CD8-positive, alpha-beta memory T cell (primary cell): ENCODE data around the gene BZW1. TPM values are rescaled to one million over a fixed set of nuclear protein-coding genes. Genes with fewer than 3 reads are reported as not detected.

Experiments used
- CTCF ChIA-PET: fragments of 350-600 bp; sonication (Branson Sonifier 250); formaldehyde crosslinking; loops from one replicate; lab custom pipeline; 2021; ENCODE audit warnings: antibody characterized with exemption; lab: Charles Lee
- POLR2A ChIA-PET: fragments of 350-600 bp; sonication (Branson Sonifier 250); formaldehyde crosslinking; loops from one replicate; lab custom pipeline; 2021; ENCODE audit warnings: antibody characterized with exemption; lab: Charles Lee
- DNase-seq, 5 donors: peaks; one replicate each; pipeline versions ENCODE4 v3.0.0 to v3.0.0-alpha.2; 2020 to 2022; ENCODE audit warnings: mixed read lengths in 1 of 5
- H3K27ac ChIP-seq: one replicate; pipeline ENCODE4 v1.7.0; 2013; ENCODE audit warnings: low read depth, mild to moderate bottlenecking, low read length, moderate library complexity
- H3K27me3 ChIP-seq: 2 replicates; pipeline ENCODE4 v1.7.0; 2013; ENCODE audit warnings: low read length, mild to moderate bottlenecking; ENCODE audit not compliant: insufficient read depth, poor library complexity, severe bottlenecking
- H3K36me3 ChIP-seq: 2 replicates; pipeline ENCODE4 v1.7.0; 2013; ENCODE audit warnings: mild to moderate bottlenecking, low read length, moderate library complexity; ENCODE audit not compliant: insufficient read depth
- H3K4me1 ChIP-seq: 2 replicates; pipeline ENCODE4 v1.7.0; 2013; ENCODE audit warnings: mild to moderate bottlenecking, low read length, moderate library complexity; ENCODE audit not compliant: insufficient read depth
- H3K4me3 ChIP-seq: 2 replicates; pipeline ENCODE4 v1.7.0; 2013; ENCODE audit warnings: mild to moderate bottlenecking, low read length
- H3K9me3 ChIP-seq: 2 replicates; pipeline ENCODE4 v1.7.0; 2013; ENCODE audit warnings: mild to moderate bottlenecking, low read length
- H3K27ac Mint-ChIP-seq, 8 donors: one replicate each; pipeline ENCODE4 v1.8.0; 2020 to 2021; ENCODE audit warnings: mixed read lengths in 8 of 8, mild to moderate bottlenecking in 6 of 8, inconsistent platforms in 3 of 8, moderate library complexity in 3 of 8
- H3K27me3 Mint-ChIP-seq, 2 donors: one replicate each; pipeline ENCODE4 v1.8.0; 2020 to 2021; ENCODE audit warnings: mixed read lengths in 2 of 2, mild to moderate bottlenecking in 1 of 2, moderate library complexity in 1 of 2
- H3K36me3 Mint-ChIP-seq, 3 donors: one replicate each; pipeline ENCODE4 v1.8.0; 2020 to 2021; ENCODE audit warnings: mixed read lengths in 3 of 3, inconsistent platforms in 1 of 3, mild to moderate bottlenecking in 1 of 3
- H3K4me1 Mint-ChIP-seq, 3 donors: one replicate each; pipeline ENCODE4 v1.8.0; 2020 to 2021; ENCODE audit warnings: mixed read lengths in 3 of 3, inconsistent platforms in 1 of 3, mild to moderate bottlenecking in 1 of 3
- H3K4me3 Mint-ChIP-seq, 7 donors: one replicate each; pipeline ENCODE4 v1.8.0; 2020 to 2021; ENCODE audit warnings: mixed read lengths in 7 of 7, mild to moderate bottlenecking in 6 of 7, moderate library complexity in 4 of 7, inconsistent platforms in 2 of 7
- H3K9me3 Mint-ChIP-seq, 5 donors: one replicate each; pipeline ENCODE4 v1.8.0; 2020 to 2022; ENCODE audit warnings: mixed read lengths in 5 of 5, mild to moderate bottlenecking in 3 of 5, moderate library complexity in 2 of 5, inconsistent platforms in 1 of 5
- polyA plus RNA-seq: library from polyadenylated mRNA; unstranded; fragments of 300-500 nt; fragmentation: Illumina TruSeq; gene quantifications from one replicate; pipeline ENCODE4 v1.2.3, GENCODE V29; 2021
- total RNA-seq, 2 experiments: library from RNA; stranded (reverse); gene quantifications; one replicate each; pipeline ENCODE4 v1.2.3, GENCODE V29; 2021

Gene BZW1
- total and polyA plus RNA-seq, 3 experiments from 2014 or later = 252 to 533 (median 495) TPM

- Mint-ChIP-seq H3K4me1 (no peaks in the 10 kb centered on the region), H3K27ac (no peak overlapping the region), H3K9me3 (no peaks in the 10 kb centered on the region), H3K27me3 (peaks cover 5 to 14% of the 10 kb centered on the region in 2 donors), H3K36me3 (no peaks in the 10 kb centered on the region), H3K4me3 (no peak overlapping the region)
- ChIA-PET POLR2A (no interaction called here), CTCF (no interaction called here)
- H3K27me3 ChIP-seq = no peaks in the 10 kb centered on the region
- H3K36me3 ChIP-seq = no peaks in the 10 kb centered on the region
- H3K27ac ChIP-seq = no peak overlapping the region
- H3K4me3 ChIP-seq = no peak overlapping the region
- no peak for DNase-seq
- H3K4me1 ChIP-seq = no peaks in the 10 kb centered on the region
- H3K9me3 ChIP-seq = no peaks in the 10 kb centered on the region
Measured at GRCh38 chr2:200784215-200784614, 27.5 kb upstream of the BZW1 start.

GRCh38 chr2:200786423-200786822 is 25.3 kb upstream of the BZW1 start:
- Mint-ChIP-seq H3K4me3 (no peak overlapping the region), H3K27me3 (peaks cover 5 to 27% of the 10 kb centered on the region in 2 donors), H3K27ac (no peak overlapping the region), H3K4me1 (no peaks in the 10 kb centered on the region), H3K36me3 (peaks cover 0 to 2% (median 0%) of the 10 kb centered on the region in 3 donors), H3K9me3 (no peaks in the 10 kb centered on the region)
- H3K4me3 ChIP-seq = no peak overlapping the region
- no peak for DNase-seq
- no peaks in the 10 kb centered on the region for H3K4me1 ChIP-seq
- no peaks in the 10 kb centered on the region for H3K27me3 ChIP-seq
- H3K27ac ChIP-seq = no peak overlapping the region
- CTCF ChIA-PET = no interaction called here
- H3K36me3 ChIP-seq = no peaks in the 10 kb centered on the region
- POLR2A ChIA-PET = no interaction called here
- H3K9me3 ChIP-seq = no peaks in the 10 kb centered on the region

GRCh38 chr2:200786826-200787225 is 24.9 kb upstream of the BZW1 start:
- no peak overlapping the region for H3K4me3 Mint-ChIP-seq
- CTCF ChIA-PET = no interaction called here

GRCh38 chr2:200787351-200788120 is 24.2 kb upstream of the BZW1 start:
- Histone ChIP-seq H3K36me3 (no peaks in the 10 kb centered on the region), H3K4me3 (no peak overlapping the region), H3K9me3 (no peaks in the 10 kb centered on the region), H3K27ac (no peak overlapping the region), H3K4me1 (no peaks in the 10 kb centered on the region), H3K27me3 (no peaks in the 10 kb centered on the region)
- Mint-ChIP-seq H3K27ac (peak overlapping the region in 1 of 8 donors; percentile 43), H3K9me3 (no peaks in the 10 kb centered on the region), H3K36me3 (peaks cover 0 to 2% (median 0%) of the 10 kb centered on the region in 3 donors), H3K27me3 (peaks cover 5 to 27% of the 10 kb centered on the region in 2 donors), H3K4me3 (no peak overlapping the region), H3K4me1 (no peaks in the 10 kb centered on the region)
- no peak for DNase-seq
- POLR2A ChIA-PET = no interaction called here
- CTCF ChIA-PET = no interaction called here

More at GRCh38 chr2:200786826-200787225, 24.9 kb upstream of the BZW1 start:
- Mint-ChIP-seq H3K4me1 (no peaks in the 10 kb centered on the region), H3K27ac (no peak overlapping the region), H3K36me3 (peaks cover 0 to 2% (median 0%) of the 10 kb centered on the region in 3 donors), H3K9me3 (no peaks in the 10 kb centered on the region), H3K27me3 (peaks cover 5 to 27% of the 10 kb centered on the region in 2 donors)
- Histone ChIP-seq H3K27ac (no peak overlapping the region), H3K4me1 (no peaks in the 10 kb centered on the region), H3K27me3 (no peaks in the 10 kb centered on the region), H3K36me3 (no peaks in the 10 kb centered on the region), H3K4me3 (no peak overlapping the region), H3K9me3 (no peaks in the 10 kb centered on the region)
- POLR2A ChIA-PET = no interaction called here
- no peak for DNase-seq

- no peak overlapping the region for H3K27ac ChIP-seq
- ChIA-PET CTCF (no interaction called here), POLR2A (no interaction called here)
- peaks cover 5 to 31% of the 10 kb centered on the region in 2 donors for H3K27me3 Mint-ChIP-seq
- no peak overlapping the region for H3K4me3 ChIP-seq
- no peak overlapping the region for H3K4me3 Mint-ChIP-seq
- no peaks in the 10 kb centered on the region for H3K4me1 ChIP-seq
- H3K9me3 ChIP-seq = no peaks in the 10 kb centered on the region
- H3K27ac Mint-ChIP-seq = no peak overlapping the region
- H3K9me3 Mint-ChIP-seq = no peaks in the 10 kb centered on the region
- H3K36me3 Mint-ChIP-seq = peaks cover 0 to 2% (median 0%) of the 10 kb centered on the region in 3 donors
- H3K4me1 Mint-ChIP-seq = no peaks in the 10 kb centered on the region
- H3K27me3 ChIP-seq = no peaks in the 10 kb centered on the region
- DNase-seq = no peak
- no peaks in the 10 kb centered on the region for H3K36me3 ChIP-seq
Measured at GRCh38 chr2:200788121-200788718, 23.5 kb upstream of the BZW1 start.

- H3K9me3 ChIP-seq = no peaks in the 10 kb centered on the region
- ChIA-PET POLR2A (interaction anchor here (0.7 kb wide), 1 partner anchor 22 kb away, joined by 5 read pairs; no protein-coding TSS in a partner anchor), CTCF (no interaction called here)
Measured at GRCh38 chr2:200790185-200790584, 21.5 kb upstream of the BZW1 start.

GRCh38 chr2:200791905-200792304 is 19.8 kb upstream of the BZW1 start:
- no peak overlapping the region for H3K27ac Mint-ChIP-seq
- Histone ChIP-seq H3K4me3 (no peak overlapping the region), H3K36me3 (no peaks in the 10 kb centered on the region), H3K27ac (no peak overlapping the region), H3K4me1 (no peaks in the 10 kb centered on the region), H3K27me3 (no peaks in the 10 kb centered on the region), H3K9me3 (no peaks in the 10 kb centered on the region)
- peaks cover 4 to 31% of the 10 kb centered on the region in 2 donors for H3K27me3 Mint-ChIP-seq
- no peak for DNase-seq
- no peaks in the 10 kb centered on the region for H3K9me3 Mint-ChIP-seq
- H3K36me3 Mint-ChIP-seq = peaks cover 0 to 2% (median 0%) of the 10 kb centered on the region in 3 donors
- CTCF ChIA-PET = no interaction called here
- POLR2A ChIA-PET = no interaction called here
- no peak overlapping the region for H3K4me3 Mint-ChIP-seq
- H3K4me1 Mint-ChIP-seq = no peaks in the 10 kb centered on the region

More at GRCh38 chr2:200790185-200790584, 21.5 kb upstream of the BZW1 start:
- no peaks in the 10 kb centered on the region for H3K4me1 ChIP-seq
- H3K27ac ChIP-seq = no peak overlapping the region
- H3K9me3 Mint-ChIP-seq = no peaks in the 10 kb centered on the region
- H3K27me3 ChIP-seq = no peaks in the 10 kb centered on the region
- H3K36me3 Mint-ChIP-seq = peaks cover 0 to 2% (median 0%) of the 10 kb centered on the region in 3 donors
- H3K27me3 Mint-ChIP-seq = peaks cover 2 to 31% of the 10 kb centered on the region in 2 donors
- no peak overlapping the region for H3K27ac Mint-ChIP-seq
- H3K4me1 Mint-ChIP-seq = no peaks in the 10 kb centered on the region
- no peak overlapping the region for H3K4me3 Mint-ChIP-seq
- no peak overlapping the region for H3K4me3 ChIP-seq
- no peaks in the 10 kb centered on the region for H3K36me3 ChIP-seq
- DNase-seq = no peak

GRCh38 chr2:200794143-200794542 is 17.6 kb upstream of the BZW1 start:
- no peaks in the 10 kb centered on the region for H3K4me1 Mint-ChIP-seq
- DNase-seq = no peak
- no peaks in the 10 kb centered on the region for H3K36me3 ChIP-seq
- H3K27me3 Mint-ChIP-seq = peaks cover 2 to 18% of the 10 kb centered on the region in 2 donors
- H3K27ac Mint-ChIP-seq = peak overlapping the region in 1 of 8 donors; percentile 41
- POLR2A ChIA-PET = no interaction called here
- no peaks in the 10 kb centered on the region for H3K9me3 ChIP-seq
- H3K4me3 ChIP-seq = no peak overlapping the region
- H3K9me3 Mint-ChIP-seq = no peaks in the 10 kb centered on the region
- H3K27ac ChIP-seq = no peak overlapping the region
- no peaks in the 10 kb centered on the region for H3K4me1 ChIP-seq
- CTCF ChIA-PET = no interaction called here
- peaks cover 0 to 2% (median 0%) of the 10 kb centered on the region in 3 donors for H3K36me3 Mint-ChIP-seq
- H3K4me3 Mint-ChIP-seq = no peak overlapping the region
- H3K27me3 ChIP-seq = no peaks in the 10 kb centered on the region
